GM23248 (cell line): ENCODE data around the gene EME2.

Source experiments
- EZH2 ChIP-seq: fragments of 200-600 bp; sonication (generic); IDR thresholded peaks from 2 replicates; pipeline ENCODE4 v1.6.1; 2018; ENCODE audit warnings: antibody characterized with exemption, mild to moderate bottlenecking; ENCODE audit not compliant: insufficient read depth, poor library complexity, severe bottlenecking
- EZH2phosphoT487 ChIP-seq: fragments of 200-600 bp; sonication (generic); IDR thresholded peaks from 2 replicates; pipeline ENCODE4 v1.6.1; 2018; ENCODE audit warnings: antibody characterized with exemption, moderate library complexity, mild to moderate bottlenecking, low read depth; ENCODE audit not compliant: insufficient read depth

DNA sequence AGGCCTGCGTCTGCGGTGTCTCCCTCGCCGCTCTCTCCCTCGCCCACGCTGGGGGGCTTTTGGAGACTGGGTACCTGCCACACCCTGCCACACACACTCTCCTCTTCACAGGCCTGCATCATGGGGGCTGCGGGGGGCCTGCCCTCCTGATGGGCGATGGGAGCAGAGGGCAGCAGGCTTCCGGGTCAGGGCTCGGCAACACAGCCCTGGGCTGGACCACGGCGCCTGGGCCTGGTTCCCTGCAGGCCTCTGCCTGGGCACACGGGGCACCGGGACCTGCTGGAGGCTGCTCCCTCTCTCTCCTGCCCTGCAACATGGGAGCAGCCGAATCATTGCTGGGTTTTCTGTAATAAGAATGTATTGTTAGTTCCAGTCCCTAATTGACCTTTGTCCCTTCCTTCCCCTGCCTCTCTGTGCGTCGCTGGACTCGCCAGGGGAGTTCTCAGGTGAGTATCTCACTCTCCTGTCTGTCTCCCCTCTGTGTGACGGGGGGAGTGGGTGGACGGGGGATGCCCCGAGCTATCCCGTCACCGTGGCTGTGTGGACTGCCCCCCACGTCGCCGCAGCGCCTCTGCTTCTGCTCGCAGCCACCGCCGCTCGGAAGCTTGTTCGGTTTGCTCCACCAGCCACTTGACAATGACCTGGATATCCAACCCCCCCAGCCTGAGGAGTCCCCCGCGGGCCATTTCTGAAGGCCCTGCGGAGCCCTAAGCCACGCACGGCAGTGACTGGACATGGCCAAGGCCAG, 14.7 kb upstream of the EME2 start:
- TF ChIP-seq EZH2, result no peak
- no peak for TF ChIP-seq EZH2phosphoT487
